Measurements from ENCODE around the gene RSPH6A.
"Not testable (repeated sequence)": the region's sequence is repeated elsewhere in the genome, so short reads cannot be mapped to it uniquely, and the experiment has no call there.

RSPH6A gene

DNA sequence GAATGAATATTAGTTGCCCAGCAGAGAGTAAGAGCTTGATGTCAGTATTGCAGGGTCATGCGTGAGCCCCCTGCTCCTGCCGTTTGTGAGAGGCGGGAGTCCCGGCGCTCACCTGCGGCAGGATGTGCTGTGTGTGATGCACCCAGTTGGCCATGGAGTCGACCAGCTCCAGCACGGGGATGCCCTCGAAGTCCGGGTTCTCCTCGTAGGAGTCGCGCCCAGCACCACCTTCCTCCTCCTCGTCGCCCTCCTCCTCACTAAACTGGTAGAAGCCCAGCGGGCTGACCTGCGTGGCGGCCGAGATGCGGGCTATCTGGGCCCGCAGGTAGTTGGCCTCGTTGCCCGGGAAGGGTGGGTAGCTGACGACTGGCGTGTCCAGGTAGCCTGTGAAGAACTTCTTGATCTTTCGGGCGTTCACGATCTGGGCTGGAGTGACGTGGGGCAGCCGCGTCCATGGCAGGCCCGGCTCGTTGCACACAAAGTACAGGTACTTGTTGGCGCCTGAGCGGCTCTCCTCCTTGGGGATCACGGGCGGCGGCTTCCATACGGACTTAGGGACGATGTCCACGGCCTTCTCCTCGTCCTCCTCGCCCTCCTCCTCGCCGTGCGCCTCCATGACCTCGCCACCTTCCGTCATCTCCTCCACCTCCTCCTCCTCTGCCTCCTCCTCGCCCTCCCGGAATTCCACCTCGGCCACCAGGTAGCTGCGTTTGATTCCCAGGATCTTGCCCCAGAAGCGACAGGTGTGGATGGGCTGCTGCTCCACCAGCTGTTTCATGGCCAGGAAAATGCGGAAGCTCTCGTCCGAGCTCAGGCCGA, 10.8 kb downstream of the RSPH6A start:
- DNase-seq (ENCODE audit: low read depth in 1 of 2, low spot score in 1 of 2) = no peak

DNA sequence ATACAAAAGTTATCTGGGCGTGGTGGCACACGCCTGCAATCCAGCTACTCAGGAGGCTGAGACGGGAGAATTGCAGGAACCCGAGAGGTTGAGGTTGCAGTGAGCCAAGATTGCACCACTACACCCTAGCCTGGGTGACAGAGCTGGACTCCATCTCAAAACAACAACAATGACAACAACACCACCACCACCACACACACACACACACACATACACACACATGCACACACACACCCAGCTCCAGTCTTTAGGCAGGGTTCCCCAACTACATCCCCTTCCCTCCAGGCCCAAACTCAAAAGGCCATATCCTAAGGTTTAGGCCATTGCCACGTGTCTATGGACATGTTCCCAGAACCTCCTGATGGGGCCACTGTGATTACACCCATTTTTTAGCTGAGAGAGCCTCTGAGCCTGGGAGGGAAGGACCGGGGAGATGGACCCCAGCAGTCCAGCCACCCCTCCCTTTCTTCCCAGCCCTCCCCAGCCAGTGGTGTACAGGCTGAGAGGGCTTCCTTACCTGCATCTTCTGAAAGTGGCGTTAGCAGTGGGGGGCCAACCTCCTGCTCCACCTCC, 13.4 kb downstream of the RSPH6A start:
- no peak for DNase-seq (ENCODE audit: low read depth in 1 of 2, low spot score in 1 of 2)

DNA sequence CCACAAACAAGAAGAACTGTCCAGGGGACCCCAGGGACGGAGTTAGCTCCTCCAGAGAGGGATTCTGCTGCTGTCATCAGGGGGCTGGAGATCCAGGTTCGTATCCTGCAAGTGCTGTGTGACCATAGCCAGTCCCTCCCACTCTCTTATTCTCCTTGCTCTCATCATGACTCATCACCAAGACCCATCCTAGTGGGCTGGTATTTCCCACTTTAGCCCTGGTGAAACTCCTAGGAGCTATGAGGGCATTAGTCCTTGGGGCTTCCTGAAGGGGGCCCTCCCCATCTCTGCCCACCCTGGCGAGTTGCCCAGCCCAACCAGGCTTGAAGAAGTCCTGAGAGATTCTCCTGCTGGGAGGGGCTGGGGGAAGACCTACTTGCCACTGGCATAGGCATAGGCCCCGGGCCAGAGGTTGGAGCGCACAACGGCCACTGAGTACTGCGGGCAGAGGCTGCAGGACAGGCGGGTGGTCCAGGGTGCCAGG, 15.0 kb downstream of the RSPH6A start:
- no peak for DNase-seq (ENCODE audit: low read depth in 1 of 2, low spot score in 1 of 2)

DNA sequence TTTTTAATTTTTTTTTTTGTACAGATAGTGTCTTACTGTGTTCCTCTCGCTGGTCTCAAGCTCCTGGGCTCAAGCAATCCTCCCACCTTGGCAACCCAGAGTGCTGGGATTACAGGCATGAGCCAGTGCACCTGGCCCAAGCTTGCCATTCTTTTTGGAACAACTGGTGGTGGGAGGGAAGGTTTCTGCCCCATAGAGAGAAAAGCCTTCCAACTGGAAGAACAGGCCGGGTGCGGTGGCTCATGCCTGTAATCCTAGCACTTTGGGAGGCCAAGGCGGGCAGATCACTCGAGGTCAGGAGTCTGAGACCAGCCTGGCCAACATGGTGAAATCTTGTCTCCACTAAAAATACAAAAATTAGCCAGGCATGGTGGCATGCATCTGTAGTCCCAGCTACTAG, 15.6 kb downstream of the RSPH6A start:
- not testable (repeated sequence) for DNase-seq (ENCODE audit: low read depth in 1 of 2, low spot score in 1 of 2)

DNA sequence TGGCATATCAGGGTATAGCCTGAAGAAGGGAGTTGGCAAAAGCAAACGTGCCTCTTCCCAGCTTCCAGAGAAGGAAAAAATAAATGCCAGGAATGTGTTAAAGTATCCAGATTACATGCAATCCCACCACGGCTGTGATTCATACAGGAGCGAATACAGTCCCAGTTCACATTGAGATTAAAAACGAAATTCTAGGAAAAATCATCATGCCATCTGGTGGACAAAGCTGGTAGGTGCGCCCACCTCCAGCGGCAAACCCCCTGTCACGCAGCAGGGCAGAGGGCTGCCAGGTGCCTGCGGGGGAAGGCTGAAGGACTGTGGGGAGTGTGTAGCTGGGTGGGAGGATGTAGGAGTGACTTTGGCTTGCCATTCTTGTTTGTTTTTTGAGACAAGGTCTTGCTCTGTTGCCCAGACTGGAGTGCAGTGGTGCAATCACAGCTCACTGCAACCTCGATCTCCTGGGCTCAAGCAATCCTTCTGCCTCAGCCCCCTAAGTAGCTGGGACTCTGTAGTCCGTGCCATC, 16.1 kb downstream of the RSPH6A start:
- peak in 1 of 2 donors; percentile 44 for DNase-seq (ENCODE audit: low read depth in 1 of 2, low spot score in 1 of 2)

DNA sequence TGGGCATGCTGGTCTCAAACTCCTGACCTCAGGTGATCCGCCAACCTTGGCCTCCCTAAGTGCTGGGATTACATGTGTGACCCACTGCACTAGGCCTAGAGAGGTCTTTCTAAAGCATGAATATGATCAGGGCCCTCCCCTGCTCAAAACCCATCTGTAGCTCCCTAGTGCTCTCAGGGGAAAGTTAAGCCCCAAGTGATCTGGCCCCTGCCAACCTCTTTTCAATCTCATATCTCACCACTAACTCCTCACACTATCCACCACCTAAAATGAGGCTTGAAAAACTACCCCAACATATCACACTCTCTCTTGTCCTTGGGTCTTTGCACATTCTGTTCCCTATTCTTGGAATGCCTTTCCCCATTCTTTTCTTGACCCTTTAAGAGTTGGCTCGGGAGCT, 20.5 kb downstream of the RSPH6A start:
- DNase-seq (ENCODE audit: low read depth in 1 of 2, low spot score in 1 of 2) = no peak

DNA sequence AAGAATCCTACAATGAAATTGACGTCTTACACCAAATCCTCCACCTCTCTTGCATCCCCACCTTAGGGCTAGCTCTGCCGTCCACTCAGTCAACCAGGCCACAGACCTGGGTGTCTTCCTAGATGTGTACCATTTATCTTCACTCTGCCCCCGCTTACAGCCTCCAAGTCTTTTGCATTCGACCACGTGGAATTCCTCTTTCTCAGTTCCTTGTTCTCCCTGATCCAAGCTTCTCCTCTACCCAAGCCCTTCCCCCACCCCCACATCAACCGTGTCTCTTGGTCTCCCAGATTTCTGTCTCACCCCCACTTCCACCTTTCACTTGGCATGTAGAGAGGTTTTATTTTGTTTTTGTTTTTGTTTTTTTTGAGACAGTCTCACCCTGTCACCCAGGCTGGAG, 21.2 kb downstream of the RSPH6A start:
- no peak for DNase-seq (ENCODE audit: low read depth in 1 of 2, low spot score in 1 of 2)

DNA sequence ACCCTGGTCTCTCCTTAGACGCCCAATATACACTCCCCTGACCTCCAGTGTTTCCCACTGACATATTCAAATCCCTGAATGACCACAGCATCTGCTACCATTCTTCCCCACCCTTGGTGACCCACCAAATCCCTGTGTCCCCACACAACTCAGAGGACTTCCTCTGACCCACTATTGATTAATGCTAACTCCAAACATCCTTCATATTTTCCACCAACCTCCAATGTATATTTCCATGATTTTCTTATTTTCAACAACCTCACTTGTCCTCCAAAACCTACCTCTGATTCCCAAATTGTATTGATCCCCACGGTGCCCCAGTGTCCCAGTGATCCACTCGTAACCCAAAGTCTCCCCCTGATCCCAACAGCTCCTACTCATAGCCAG, 21.9 kb downstream of the RSPH6A start:
- no peak for DNase-seq (ENCODE audit: low read depth in 1 of 2, low spot score in 1 of 2)

DNA sequence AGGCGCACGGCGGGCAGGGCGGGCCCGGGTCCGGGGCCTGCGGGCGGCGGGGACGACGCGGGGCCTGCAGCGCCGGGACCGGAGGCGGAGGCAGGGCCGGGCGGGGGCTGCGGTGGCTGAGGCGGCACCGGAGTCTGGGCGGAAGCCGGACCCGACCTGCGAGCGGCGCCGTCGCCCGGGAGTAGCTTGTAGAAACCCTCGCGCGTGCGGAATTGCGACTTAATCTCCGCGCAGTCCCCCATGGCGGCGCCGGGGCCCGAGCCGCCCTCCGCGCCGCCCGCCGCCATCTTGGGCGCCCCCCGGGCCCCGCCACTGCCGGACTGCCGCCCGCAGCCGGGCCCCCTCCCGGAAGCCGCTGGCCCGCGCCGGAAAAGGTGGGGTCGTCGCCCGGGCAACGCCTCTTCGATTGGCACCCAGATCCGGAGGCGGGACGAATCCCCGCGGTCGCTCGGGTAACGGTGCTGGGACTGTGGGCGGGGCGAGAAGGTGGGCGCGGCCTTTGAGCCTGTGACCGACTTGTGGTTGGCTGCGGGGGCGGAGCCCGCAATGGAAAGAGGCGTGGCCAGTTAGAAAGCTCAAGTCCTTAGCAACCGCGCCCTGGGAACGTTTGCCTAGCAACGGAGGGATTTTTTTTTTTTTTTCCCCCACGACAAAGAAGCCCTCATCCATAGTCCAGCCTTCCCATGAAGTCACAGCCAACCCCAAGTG, 22.5 kb downstream of the RSPH6A start, which contains the start of gene DMWD:
Gene DMWD, minus strand, starts transcription at position 376 of the 708 bp plus-strand sequence. Its CDS starts 89 bp downstream, at position 287.
- DNase-seq (ENCODE audit: low read depth in 1 of 2, low spot score in 1 of 2) = peak; percentile 99 to 100

DNA sequence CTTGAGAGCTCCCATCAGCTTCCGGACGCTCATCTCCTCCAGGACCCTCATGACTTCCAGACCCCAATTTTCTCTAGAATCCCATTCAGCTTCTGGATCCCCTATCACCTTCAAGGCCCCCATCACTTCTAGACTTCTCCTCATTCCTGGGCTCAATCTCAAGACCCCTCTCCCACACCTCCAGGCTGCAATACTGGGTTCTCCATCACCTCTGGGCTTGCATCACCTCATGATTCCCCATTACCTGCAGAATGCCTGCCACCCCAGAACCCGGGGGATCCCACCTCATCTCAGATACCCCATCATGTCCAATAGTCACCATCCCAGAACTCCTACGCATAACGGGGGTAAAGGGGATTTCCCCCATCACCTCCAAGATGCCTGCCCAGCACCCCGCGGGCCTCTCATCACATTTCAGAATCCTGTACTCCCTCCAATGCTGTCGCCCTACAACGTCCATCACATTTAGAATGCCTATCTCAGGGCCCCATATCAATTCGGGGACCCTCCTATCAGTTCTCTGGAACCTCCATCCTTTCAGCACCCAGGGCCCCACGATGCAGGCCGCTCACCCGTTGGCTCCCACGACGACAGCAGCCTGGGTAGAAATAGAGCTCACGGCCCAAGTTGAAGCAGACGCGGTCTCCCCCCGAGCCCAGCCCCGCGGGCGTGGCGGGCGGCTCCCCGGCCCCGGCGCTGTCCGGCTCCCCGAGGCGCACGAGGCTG, 23.2 kb downstream of the RSPH6A start:
- DNase-seq (ENCODE audit: low read depth in 1 of 2, low spot score in 1 of 2) = no peak

DNA sequence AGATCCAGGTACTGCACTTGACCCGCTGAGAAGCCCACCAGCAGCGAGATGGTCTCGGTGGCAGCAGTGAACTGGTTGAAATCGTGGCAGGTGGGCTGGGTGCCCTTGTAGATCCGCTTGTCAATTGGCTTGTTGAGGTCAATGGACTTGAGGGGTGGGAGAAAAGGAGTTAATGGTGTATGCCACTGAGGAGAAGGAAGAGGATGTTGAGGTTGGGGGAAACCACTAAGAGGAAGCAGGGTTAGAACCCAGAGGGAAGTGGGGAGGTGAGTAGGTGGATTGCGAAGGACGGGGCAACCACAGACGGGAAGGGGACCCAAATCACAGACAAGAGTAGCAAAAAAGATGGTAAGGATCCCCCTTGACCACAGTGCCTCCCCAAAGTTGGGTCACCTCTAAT, 24.2 kb downstream of the RSPH6A start:
- DNase-seq (ENCODE audit: low read depth in 1 of 2, low spot score in 1 of 2) = no peak

DNA sequence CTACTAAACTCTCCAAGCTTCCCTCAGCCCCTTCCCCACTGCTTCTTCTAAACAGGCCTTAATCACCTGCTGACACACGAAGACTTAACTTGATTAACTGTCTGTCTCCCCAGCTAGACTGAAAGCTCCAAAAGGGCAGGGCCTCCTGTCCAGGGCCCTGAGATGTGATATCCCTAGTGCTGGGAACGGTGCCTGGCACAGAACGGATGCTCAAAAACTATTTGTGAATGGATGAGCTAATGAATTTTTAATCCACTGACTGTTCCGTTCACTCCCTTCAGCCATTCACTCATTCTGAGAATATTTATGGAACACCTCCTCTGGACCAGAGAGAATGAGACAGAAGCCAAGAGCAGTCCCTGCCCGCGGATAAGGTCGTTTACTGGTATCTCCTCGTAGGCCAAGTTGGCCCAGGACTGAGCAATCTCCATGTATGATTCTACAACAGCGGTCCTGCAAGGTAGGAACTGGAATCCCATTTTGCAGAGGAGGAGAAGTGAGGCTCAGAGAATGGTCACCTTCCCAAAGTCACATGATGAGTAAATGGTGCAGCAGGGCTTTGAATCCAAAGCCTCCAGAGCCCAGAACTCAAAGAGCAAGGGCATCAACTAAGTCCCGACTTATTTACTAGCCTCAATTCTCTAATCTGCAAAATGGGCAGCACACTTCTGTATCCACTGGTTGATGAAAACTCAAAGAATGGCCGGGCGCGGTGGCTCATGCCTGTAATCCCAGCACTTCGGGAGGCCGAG, 25.9 kb downstream of the RSPH6A start:
- DNase-seq (ENCODE audit: low read depth in 1 of 2, low spot score in 1 of 2) = no peak

DNA sequence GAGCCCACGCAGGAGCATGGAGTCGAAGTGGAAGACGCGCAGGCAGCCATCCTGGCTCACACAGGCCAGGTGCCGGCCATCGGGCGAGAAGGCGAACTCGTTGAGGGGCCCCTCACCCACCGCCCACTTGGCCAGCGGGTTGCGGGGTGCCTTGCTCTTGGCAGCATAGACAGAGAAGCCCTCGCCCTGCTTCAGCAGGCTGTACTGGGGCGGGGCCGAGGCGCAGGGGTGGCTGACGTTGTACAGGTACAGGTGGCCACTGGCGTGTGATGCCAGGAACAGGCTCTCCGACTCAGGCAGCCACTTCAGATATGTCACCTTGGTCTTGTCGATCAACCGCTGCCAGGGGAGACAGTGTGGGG, 28.6 kb downstream of the RSPH6A start:
- no peak for DNase-seq (ENCODE audit: low read depth in 1 of 2, low spot score in 1 of 2)

DNA sequence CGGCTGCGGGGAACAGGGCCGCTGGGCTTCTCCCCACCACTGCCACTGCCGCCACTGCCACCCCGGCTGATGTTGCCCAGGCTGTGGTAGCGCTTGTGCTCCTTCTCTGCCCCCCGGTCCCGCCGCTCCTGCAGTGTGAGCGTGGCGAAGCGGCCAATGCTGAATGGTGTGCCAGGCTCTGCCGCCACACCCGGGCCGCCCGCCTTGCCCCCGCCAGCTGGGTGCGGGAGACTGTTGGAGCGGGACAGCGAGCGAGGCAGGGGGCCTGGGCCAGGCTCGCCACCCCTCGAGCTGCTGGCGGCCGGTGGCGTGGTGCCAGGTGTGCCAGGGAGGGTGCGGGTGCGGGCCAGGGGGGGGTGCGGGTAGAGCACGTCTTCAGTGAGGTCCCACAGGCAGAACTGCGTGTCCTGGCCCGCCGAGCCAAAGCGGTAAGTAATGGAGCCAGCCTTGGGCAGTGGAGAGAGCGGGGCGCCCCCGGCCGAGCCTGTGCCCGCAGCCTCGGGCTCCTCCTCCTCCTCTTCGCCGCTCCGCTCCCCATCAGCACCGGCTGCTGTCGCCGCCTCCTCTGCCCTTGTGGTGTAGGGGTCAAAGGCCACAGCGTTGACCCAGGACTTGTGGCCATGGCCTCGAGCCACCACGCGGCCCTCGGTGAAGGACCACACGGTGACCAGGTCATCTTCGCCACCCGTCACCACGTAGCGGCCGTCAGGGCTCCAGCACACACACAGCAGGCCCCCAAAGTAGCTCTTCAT, 29.2 kb downstream of the RSPH6A start:
- DNase-seq (ENCODE audit: low read depth in 1 of 2, low spot score in 1 of 2) = no peak

DNA sequence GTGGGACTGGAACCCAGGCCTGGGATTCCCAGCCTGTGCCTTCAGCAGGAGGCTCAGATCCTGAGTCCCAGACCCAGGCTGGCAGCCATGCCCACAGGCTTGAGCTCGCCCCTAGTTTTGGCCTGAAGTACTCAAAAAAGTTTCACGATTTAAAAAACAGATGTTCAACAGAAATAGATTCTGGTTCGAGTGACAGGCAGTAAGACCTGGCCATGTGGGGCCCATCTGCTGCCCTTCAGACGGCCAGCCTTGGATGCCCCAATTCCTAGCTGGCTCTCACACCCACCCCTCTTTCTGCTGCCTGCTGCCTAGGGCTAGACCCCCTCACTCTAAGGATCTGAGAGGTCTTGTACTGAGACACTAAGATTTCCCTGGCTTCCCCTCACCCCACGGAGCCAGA, 30.0 kb downstream of the RSPH6A start:
- no peak for DNase-seq (ENCODE audit: low read depth in 1 of 2, low spot score in 1 of 2)

DNA sequence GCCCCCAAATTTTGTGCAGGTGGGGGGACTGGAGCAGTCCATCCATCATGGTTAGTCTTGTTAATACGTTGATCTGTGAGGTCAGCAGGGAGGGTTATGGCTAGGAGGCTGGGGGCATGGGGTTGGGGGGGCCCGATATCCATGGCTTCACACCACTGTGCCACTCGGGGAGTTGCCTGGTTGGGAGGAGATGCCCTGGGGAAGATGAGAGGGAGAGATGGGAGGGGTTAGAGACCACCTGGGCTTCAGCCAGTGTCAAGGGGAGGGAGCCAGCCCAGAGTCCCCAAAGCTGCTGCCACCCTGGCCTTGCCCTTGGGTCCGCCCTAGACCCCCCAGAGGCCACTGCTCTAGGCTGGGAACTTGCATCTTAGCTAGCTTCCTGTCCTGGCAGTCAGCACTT, 31.0 kb downstream of the RSPH6A start:
- no peak for DNase-seq (ENCODE audit: low read depth in 1 of 2, low spot score in 1 of 2)

DNA sequence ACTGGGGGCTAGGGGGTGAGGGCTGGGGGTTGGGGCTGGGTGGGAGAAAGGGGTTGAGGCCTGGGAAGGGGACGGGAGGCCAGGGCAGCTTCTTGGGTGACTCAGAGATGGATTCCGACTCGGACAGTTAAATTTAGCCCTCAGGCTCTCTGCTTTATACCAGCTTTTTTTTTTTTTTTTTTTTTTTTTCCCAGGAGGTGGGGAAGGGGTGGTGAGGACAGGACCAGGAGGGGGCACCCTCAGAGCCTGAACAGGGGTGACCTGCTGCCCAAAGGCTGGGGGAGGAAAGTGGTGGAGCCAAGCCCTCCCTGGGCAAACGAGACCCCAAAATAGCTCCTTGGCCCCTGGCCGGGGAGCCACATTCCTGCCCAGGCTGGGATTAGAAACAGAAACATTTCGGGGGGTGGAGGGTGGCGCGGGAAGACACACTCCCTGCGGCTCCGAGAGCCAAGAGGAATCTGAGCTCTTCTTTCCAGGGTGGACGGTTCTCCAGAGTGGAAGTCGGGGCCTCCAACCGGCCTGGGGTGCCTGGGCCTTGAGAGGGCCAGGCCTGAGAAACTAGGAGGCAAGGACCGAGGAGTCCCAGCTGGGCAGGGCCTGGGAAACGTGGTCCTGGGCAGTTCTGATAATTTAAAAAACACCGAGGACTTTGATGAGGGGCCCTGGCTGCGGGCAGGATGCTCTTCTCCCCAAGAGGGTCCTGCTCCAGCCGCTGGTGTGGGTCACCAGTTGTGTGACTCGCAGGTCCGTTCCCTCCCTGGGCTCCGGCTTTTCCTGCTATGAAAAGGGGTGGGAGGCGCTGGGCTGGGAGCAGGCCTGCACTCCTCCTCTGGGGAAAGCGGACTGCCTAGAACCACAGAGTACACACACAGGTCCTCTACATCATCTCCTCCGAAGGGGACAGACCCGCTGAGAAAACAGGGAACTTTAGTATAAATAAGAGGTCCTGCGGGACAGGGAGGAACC, 32.0 kb downstream of the RSPH6A start:
- no peak for DNase-seq (ENCODE audit: low read depth in 1 of 2, low spot score in 1 of 2)

DNA sequence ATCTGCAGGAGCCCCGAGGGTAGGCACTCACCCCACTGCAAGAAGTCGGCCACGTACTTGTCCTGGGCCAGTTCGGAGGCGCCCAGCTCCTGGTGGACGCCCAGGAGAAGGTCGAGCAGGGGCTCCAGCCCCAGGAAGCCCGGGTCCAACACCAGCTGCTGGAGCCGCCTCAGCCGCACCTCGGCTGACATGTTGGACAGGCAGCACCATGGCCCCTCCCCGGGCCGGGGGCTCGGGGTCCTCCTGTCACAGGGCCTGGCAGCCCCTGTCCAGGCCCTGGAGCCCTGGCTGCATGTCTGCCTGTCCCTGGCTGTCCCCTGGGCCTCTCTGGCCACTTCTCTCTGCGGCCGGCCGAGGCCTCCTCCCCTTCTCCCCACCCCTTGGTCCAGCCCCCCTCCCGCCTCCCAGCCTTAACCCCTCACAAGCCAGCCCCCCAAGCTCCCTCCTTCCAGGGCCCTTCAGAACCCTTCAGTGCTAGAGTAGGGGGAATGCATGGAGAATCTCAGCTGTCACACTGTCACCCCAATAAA, 32.9 kb downstream of the RSPH6A start, which contains the start of gene DMPK:
Gene DMPK, minus strand, starts transcription at position 329 of the 530 bp plus-strand sequence. Its CDS starts 138 bp downstream, at position 191.
- no peak for DNase-seq (ENCODE audit: low read depth in 1 of 2, low spot score in 1 of 2)

Measured in activated CD4-positive, alpha-beta T cell treated with anti-CD3 and anti-CD28 coated beads, Interleukin-2, amount 50 U/mL, for 24 hours (primary cell).